Large intestine (tissue), 3 donors: Measurements from ENCODE around the gene ABI3. TPM values are rescaled to one million over a fixed set of nuclear protein-coding genes. Genes with fewer than 3 reads are reported as not detected.

Source experiments
- DNase-seq, 2 donors: peaks; one replicate each; pipeline versions ENCODE4 v3.0.0 to v3.0.0-alpha.2; 2013
- H3K27ac ChIP-seq: one replicate; pipeline ENCODE4 v1.5.1; 2013; ENCODE audit warnings: low read length
- H3K27me3 ChIP-seq: 2 replicates; pipeline ENCODE4 v1.6.1; 2013; ENCODE audit warnings: low read length; ENCODE audit not compliant: control insufficient read depth, insufficient read depth
- H3K36me3 ChIP-seq: 2 replicates; pipeline ENCODE4 v1.6.1; 2013; ENCODE audit warnings: low read length; ENCODE audit not compliant: control insufficient read depth, insufficient read depth
- H3K4me1 ChIP-seq: one replicate; pipeline ENCODE4 v1.6.1; 2013; ENCODE audit warnings: low read length; ENCODE audit not compliant: control insufficient read depth, insufficient read depth
- H3K4me3 ChIP-seq: one replicate; pipeline ENCODE4 v1.5.1; 2013; ENCODE audit warnings: low read length
- H3K9me3 ChIP-seq: one replicate; pipeline ENCODE4 v1.6.1; 2013; ENCODE audit warnings: mild to moderate bottlenecking, low read depth, low read length, moderate library complexity; ENCODE audit not compliant: control insufficient read depth
- WGBS: methylation state at CpG from one replicate; pipeline ENCODE4 v1.1.5; 2013; ENCODE audit warnings: low lambda C conversion rate; ENCODE audit not compliant: insufficient coverage; 5-methylcytosine and 5-hydroxymethylcytosine counted together
- polyA plus RNA-seq: library from polyadenylated mRNA; unstranded; fragments of 120-200 nt; gene quantifications from one replicate; pipeline ENCODE4 v1.2.1, GENCODE V29; 2013

The ABI3 gene
- polyA plus RNA-seq, 1 donor: 9.3 TPM

DNA sequence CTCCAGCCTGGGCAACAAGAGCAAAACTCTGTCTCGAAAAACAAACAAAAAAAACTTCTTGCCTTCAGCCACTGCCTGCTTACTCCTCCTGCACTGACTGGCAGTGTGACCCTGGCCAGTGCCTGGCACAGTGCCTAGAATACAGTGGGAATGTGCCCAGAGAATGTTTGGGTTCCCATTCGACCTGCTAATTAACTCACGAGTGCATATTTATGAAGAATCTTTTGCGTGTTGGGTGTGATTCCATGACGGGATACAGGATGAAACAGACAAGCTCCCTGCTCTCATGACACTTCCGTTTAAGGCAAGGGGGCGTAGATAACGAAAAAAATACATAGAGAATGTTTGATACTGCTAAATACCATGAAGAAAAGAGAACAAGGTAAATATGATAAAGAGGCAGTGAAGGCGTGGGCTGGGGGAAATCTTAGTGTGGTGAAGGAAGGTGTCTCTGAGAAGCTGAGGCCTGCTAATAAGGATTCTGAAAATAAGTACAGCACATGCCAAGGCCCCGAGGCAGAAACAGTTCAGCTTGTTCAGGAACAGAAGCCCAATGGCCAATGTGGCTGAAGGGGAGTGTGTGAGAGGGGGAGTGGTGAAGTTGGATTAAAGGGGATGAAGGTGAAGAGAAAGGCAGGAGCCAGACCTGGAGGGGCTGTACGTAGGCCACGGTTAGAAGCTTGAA is 4.3 kb downstream of the ABI3 start:
- H3K36me3 ChIP-seq: no peaks in the 10 kb centered on the region
- H3K27ac ChIP-seq: no peak overlapping the region
- no peaks in the 10 kb centered on the region for H3K9me3 ChIP-seq
- no peak overlapping the region for H3K4me3 ChIP-seq
- WGBS: 80% methylated on average over 1 of the region's 12 CpGs
- DNase-seq: no peak
- no peaks in the 10 kb centered on the region for H3K4me1 ChIP-seq
- peaks cover 11% of the 10 kb centered on the region for H3K27me3 ChIP-seq

GRCh38 chr17:49216482-49216881 is 6.0 kb downstream of the ABI3 start:
- no peak for DNase-seq
- no peaks in the 10 kb centered on the region for H3K36me3 ChIP-seq
- H3K27ac ChIP-seq: no peak overlapping the region
- no peaks in the 10 kb centered on the region for H3K4me1 ChIP-seq
- no peak overlapping the region for H3K4me3 ChIP-seq
- no peaks in the 10 kb centered on the region for H3K9me3 ChIP-seq
- peaks cover 8% of the 10 kb centered on the region for H3K27me3 ChIP-seq
- no CpG with 5 or more reads among the region's 13 CpGs for WGBS

GRCh38 chr17:49216953-49217650 is 6.6 kb downstream of the ABI3 start:
- no peak overlapping the region for H3K27ac ChIP-seq
- DNase-seq: no peak
- no peaks in the 10 kb centered on the region for H3K36me3 ChIP-seq
- no peaks in the 10 kb centered on the region for H3K9me3 ChIP-seq
- WGBS: 80% methylated on average over 1 of the region's 11 CpGs
- peaks cover 11% of the 10 kb centered on the region for H3K27me3 ChIP-seq
- no peak overlapping the region for H3K4me3 ChIP-seq
- no peaks in the 10 kb centered on the region for H3K4me1 ChIP-seq

- no peak overlapping the region for H3K27ac ChIP-seq
These were observed 7.3 kb downstream of the ABI3 start for GRCh38 chr17:49217651-49218413.

GRCh38 chr17:49218941-49219913 is 8.7 kb downstream of the ABI3 start:
- H3K4me3 ChIP-seq: no peak overlapping the region
- H3K36me3 ChIP-seq: no peaks in the 10 kb centered on the region
- H3K27me3 ChIP-seq: peaks cover 32% of the 10 kb centered on the region
- WGBS: no CpG with 5 or more reads among the region's 37 CpGs
- H3K4me1 ChIP-seq: peaks cover 8% of the 10 kb centered on the region
- peaks cover 3% of the 10 kb centered on the region for H3K9me3 ChIP-seq
- H3K27ac ChIP-seq: no peak overlapping the region
- DNase-seq: no peak

More at GRCh38 chr17:49217651-49218413, 7.3 kb downstream of the ABI3 start:
- WGBS: no CpG with 5 or more reads among the region's 17 CpGs
- no peak for DNase-seq
- Histone ChIP-seq H3K4me3 (no peak overlapping the region), H3K36me3 (no peaks in the 10 kb centered on the region), H3K27me3 (peaks cover 18% of the 10 kb centered on the region), H3K4me1 (no peaks in the 10 kb centered on the region), H3K9me3 (no peaks in the 10 kb centered on the region)

DNA sequence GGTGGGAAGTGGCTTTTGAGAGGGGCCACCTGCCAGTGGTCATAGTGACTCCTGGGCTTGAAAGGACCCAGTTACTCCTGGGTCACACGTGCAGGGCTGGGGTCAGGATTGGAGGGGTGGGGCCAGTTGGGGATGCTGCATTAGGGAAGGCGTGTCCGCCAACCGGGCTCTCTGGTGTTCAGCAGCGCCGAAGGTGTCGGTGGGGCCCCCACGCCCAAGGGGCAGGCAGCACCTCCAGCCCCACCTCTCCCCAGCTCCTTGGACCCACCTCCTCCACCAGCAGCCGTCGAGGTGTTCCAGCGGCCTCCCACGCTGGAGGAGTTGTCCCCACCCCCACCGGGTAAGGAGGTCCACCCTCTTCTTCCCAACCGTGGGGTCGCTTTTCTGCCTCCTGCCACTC is 9.5 kb downstream of the ABI3 start:
- Histone ChIP-seq H3K4me3 (no peak overlapping the region), H3K9me3 (peaks cover 10% of the 10 kb centered on the region), H3K36me3 (no peaks in the 10 kb centered on the region), H3K4me1 (peaks cover 12% of the 10 kb centered on the region), H3K27me3 (peaks cover 39% of the 10 kb centered on the region), H3K27ac (no peak overlapping the region)
- DNase-seq: no peak
- WGBS: no CpG with 5 or more reads among the region's 15 CpGs

DNA sequence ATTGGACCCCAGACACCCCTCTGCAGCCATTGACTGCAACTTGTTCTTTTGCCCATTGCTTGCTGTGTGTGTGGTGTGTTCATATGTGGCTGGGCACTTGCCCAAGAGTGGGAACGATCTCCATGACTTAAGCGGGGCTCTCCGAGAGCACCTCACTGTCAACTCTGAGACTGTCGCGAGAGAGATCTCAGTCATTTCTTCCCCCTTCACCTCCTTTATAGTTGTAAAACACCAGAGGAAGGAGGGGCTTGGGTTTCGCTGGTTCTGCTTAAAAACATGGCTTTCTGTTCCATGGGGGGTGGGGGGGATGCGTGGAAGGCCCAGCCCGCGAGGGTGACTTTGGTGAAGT is 12.6 kb downstream of the ABI3 start:
- WGBS: no CpG with 5 or more reads among the region's 9 CpGs
- Histone ChIP-seq H3K9me3 (peaks cover 10% of the 10 kb centered on the region), H3K36me3 (no peaks in the 10 kb centered on the region), H3K27me3 (peaks cover 69% of the 10 kb centered on the region), H3K27ac (no peak overlapping the region), H3K4me3 (no peak overlapping the region), H3K4me1 (peaks cover 12% of the 10 kb centered on the region)
- DNase-seq: no peak

GRCh38 chr17:49223517-49224197 is 13.2 kb downstream of the ABI3 start:
- WGBS: 0% methylated on average over 4 of the region's 31 CpGs
- peaks cover 72% of the 10 kb centered on the region for H3K27me3 ChIP-seq
- peaks cover 10% of the 10 kb centered on the region for H3K9me3 ChIP-seq
- H3K4me1 ChIP-seq: peaks cover 12% of the 10 kb centered on the region
- no peaks in the 10 kb centered on the region for H3K36me3 ChIP-seq
- H3K4me3 ChIP-seq: peak overlapping the region; percentile 3
- peak in 1 of 2 donors; percentile 30 for DNase-seq
- no peak overlapping the region for H3K27ac ChIP-seq

DNA sequence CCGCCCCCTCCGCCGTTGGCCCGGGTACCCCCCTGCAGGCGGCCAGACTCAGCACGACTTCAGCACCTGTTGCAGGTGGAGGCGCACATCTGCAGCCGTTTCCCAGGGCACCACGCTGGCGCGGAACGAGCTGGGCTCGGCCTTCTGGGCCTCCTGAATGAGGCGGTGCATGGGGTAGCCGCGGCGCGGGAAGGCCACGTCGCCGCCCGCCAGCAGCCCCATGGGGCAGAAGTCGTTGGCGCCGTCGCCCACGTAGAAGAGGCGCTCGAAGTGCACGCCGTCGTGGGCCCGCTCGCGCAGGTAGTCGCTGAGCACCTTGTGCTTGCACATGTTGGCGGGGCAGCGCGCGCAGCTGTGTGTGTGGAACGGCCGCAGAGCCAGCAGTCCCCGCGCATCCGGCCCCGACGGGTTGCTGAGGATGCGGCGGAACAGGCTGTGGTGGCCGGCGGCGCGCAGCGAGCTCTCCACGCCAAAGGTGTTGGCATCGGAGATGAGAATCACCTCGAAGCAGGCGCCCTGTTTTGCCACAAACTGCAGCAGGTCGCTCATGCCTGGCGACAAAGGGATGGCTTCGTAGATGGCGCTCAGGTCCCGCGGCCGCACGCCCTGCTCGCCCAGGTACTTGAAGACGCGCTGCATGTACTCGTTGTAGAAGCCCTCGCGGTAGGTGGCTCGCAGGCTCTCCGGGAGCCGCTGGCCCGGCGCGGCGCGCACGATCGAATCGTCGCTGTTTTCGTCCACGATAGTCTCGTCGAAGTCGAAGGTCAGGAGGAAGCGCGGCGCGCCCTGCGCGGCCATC is 13.9 kb downstream of the ABI3 start:
- peak overlapping the region; percentile 3 for H3K4me3 ChIP-seq
- no peaks in the 10 kb centered on the region for H3K36me3 ChIP-seq
- peaks cover 10% of the 10 kb centered on the region for H3K9me3 ChIP-seq
- H3K27ac ChIP-seq: no peak overlapping the region
- no CpG with 5 or more reads among the region's 95 CpGs for WGBS
- peaks cover 12% of the 10 kb centered on the region for H3K4me1 ChIP-seq
- peak in 1 of 2 donors; percentile 50 for DNase-seq
- H3K27me3 ChIP-seq: peaks cover 75% of the 10 kb centered on the region
